Prostate gland (tissue), 2 donors: ENCODE measurements around the gene SCGB1D1. TPM values are rescaled to one million over a fixed set of nuclear protein-coding genes. Genes with fewer than 3 reads are reported as not detected.

Source experiments
- DNase-seq: peaks from one replicate; pipeline ENCODE4 v3.0.0-alpha.2; 2019; ENCODE audit warnings: low spot score
- H3K27ac ChIP-seq, 2 donors: fragments of 200-600 bp; sonication (generic); 2 replicates each; pipeline ENCODE4 v1.5.1; 2017 to 2019
- H3K27me3 ChIP-seq: fragments of 200-600 bp; sonication (generic); replicated peaks from 2 replicates; pipeline ENCODE4 v1.5.1; 2019; ENCODE audit not compliant: insufficient read depth
- H3K36me3 ChIP-seq, 2 donors: fragments of 200-600 bp; sonication (generic); 1 replicate in 1 of 2; 2 replicates in 1 of 2; pipeline versions ENCODE4 v1.5.1 to v1.8.1; 2017 to 2019
- H3K4me1 ChIP-seq: fragments of 200-600 bp; sonication (generic); replicated peaks from 2 replicates; pipeline ENCODE4 v1.5.1; 2019
- H3K4me3 ChIP-seq, 2 donors: fragments of 200-600 bp; sonication (generic); 2 replicates each; pipeline ENCODE4 v1.5.1; 2017 to 2019
- H3K9me3 ChIP-seq: fragments of 200-600 bp; sonication (generic); 2 replicates; pipeline ENCODE4 v1.5.1; 2017
- POLR2A ChIP-seq: fragments of 450-650 bp; IDR thresholded peaks from one replicate; pipeline ENCODE4 v1.6.1; 2016; ENCODE audit warnings: antibody characterized with exemption, mild to moderate bottlenecking
- POLR2AphosphoS5 ChIP-seq: sonication (generic); formaldehyde crosslinking; IDR thresholded peaks from one replicate; pipeline ENCODE4 v1.6.1; 2017; ENCODE audit warnings: antibody characterized with exemption
- WGBS: methylation state at CpG from one replicate; pipeline ENCODE4 v1.1.5; 2018; 5-methylcytosine and 5-hydroxymethylcytosine counted together
- intact Hi-C: fragments of 100-400 bp; cut with DNase I; formaldehyde crosslinking; loops from one replicate; pipeline ENCODE4 v1.14.2; 2022
- total RNA-seq, 2 donors: library from RNA; depleted of rRNA; stranded (reverse); fragments of >200 nt; gene quantifications; one replicate each; pipeline ENCODE4 v1.1.0, GENCODE V29; 2016
- TF ChIP-seq, protein P1 (sequence below), 4 experiments: fragments of 200-600 bp in 2 of 4; fragments of 450-650 bp in 2 of 4; sonication (generic) in 2 of 4; IDR thresholded peaks; 1 replicate in 3 of 4; 2 replicates in 1 of 4; pipeline ENCODE4 v1.5.1; 2016 to 2019; ENCODE audit warnings: antibody characterized with exemption in 4 of 4, mild to moderate bottlenecking in 2 of 4, moderate library complexity in 2 of 4

SCGB1D1 gene, protein sequence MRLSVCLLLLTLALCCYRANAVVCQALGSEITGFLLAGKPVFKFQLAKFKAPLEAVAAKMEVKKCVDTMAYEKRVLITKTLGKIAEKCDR
- not detected for total RNA-seq

DNA sequence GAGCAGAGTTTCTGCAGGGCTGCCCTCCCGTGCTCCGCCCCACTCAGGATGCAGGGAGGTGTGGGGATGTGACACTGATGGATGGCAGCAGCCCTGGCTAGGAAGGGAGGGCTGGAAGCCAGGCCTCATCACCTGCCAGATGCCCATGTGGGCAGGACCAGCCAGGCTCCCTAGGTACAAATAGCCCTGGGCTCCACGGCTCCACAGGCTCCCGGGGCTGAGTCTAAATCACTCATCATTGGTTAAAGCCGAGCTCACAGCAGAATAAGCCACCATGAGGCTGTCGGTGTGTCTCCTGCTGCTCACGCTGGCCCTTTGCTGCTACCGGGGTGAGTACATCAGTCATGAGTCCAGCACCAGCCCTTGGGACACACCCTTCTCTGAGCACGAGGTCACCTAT is at the start of gene SCGB1D1:
SCGB1D1 (plus strand) TSS at position 206 of the 400 bp plus-strand sequence; CDS start at position 275, 69 bp downstream.
- Histone ChIP-seq H3K4me1 (no peaks in the 10 kb centered on the region), H3K36me3 (no peaks in the 10 kb centered on the region), H3K27me3 (peaks cover 8% of the 10 kb centered on the region), H3K27ac (no peak within 1 kb of the TSS), H3K4me3 (no peak within 1 kb of the TSS), H3K9me3 (no peaks in the 10 kb centered on the region)
- intact Hi-C loops: no loop called here
- TF ChIP-seq POLR2AphosphoS5: no peak
- TF ChIP-seq, protein P1, sequence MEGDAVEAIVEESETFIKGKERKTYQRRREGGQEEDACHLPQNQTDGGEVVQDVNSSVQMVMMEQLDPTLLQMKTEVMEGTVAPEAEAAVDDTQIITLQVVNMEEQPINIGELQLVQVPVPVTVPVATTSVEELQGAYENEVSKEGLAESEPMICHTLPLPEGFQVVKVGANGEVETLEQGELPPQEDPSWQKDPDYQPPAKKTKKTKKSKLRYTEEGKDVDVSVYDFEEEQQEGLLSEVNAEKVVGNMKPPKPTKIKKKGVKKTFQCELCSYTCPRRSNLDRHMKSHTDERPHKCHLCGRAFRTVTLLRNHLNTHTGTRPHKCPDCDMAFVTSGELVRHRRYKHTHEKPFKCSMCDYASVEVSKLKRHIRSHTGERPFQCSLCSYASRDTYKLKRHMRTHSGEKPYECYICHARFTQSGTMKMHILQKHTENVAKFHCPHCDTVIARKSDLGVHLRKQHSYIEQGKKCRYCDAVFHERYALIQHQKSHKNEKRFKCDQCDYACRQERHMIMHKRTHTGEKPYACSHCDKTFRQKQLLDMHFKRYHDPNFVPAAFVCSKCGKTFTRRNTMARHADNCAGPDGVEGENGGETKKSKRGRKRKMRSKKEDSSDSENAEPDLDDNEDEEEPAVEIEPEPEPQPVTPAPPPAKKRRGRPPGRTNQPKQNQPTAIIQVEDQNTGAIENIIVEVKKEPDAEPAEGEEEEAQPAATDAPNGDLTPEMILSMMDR (IDR thresholded peaks at IDR 0.05): no peak
- no peak for TF ChIP-seq POLR2A
- DNase-seq: no peak
- WGBS: 46% methylated on average over 8 of the region's 9 CpGs

DNA sequence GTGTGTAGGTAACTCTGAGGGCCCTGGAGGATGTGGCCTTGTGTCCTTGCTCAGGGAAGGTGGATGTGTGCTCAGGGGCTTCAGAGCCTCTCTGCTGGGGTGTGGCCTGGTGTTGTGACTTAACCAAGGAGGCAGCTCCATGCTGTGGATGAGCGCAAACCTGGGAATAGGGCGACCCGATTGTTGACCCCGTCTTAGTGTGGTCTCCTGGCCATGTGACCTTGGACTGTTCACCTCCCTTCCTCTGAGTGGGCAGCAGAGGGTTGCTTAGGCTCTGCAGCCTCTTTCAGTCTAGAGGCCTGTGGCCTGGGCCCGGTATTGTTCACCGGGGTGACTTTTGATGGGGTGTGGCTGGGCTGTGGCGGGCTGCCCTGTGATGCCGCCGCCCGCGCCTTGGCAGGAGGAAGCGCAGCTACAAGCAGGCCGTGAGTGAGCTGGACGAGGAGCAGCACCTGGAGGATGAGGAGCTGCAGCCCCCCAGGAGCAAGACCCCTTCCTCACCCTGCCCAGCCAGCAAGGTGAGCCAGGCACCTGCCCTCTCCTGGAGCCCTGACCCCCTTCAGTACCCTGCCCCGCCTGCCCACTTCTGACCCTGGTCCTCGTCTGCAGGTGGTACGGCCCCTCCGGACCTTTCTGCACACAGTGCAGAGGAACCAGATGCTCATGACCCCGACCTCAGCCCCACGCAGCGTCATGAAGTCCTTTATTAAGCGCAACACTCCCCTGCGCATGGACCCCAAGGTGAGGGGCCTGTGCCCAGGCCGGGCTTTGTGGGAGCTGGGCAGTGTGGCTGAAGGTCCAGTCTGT is 49.5 kb upstream of the SCGB1D1 start:
- DNase-seq: no peak
- Histone ChIP-seq H3K4me3 (no peak overlapping the region), H3K4me1 (no peaks in the 10 kb centered on the region), H3K36me3 (no peaks in the 10 kb centered on the region), H3K27ac (no peak overlapping the region), H3K27me3 (no peaks in the 10 kb centered on the region), H3K9me3 (no peaks in the 10 kb centered on the region)
- WGBS: 94% methylated on average over 22 of the region's 24 CpGs
- TF ChIP-seq, protein P1 (IDR thresholded peaks at IDR 0.05): no peak
- TF ChIP-seq POLR2A (no peak), POLR2AphosphoS5 (no peak)
- intact Hi-C loops: no loop called here

DNA sequence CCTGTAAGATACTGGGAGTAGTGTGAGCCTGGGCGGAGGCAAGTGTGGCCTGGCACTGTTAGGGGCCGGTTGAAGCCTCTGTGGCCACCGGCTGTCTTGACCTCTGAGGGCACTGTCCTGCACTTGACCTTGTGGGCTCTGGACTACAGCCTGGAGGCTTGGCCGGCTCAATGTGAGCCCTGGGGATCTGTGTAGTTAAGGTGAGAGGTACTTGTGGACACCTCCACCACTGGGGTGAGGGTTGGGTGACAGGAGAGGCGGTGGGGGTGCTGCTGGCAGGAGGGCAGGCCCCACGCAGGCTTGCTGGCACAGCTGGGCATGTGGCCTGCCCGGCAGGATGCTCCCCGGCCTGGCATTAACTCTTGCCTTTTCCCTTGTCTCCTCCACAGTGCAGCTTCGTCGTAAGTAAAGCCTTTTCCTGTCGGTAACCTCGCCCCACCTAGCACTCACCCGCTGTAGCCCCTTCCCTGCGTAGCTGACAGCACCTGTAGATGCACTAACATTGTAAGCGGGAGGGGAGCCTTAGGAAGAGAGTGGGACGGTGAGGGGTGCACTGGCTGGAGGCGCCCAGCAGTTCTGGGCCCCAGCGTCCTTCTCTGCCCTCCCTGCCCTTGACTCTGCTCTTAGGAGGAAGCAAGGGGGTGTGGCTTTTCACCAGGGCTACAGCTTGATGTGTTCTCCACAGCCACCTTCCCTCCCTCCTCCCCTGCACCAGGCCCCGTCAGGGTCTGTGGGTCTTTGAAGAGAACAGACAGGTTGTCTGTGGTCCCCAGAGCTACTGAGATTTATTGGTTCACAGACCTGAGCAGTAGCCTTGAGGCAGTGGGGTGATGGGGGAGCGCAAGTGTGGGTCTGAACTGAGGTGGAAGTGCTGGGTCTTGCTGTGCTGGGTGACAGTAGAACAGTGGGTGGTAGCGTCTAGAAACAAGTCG is 48.6 kb upstream of the SCGB1D1 start:
- 88% methylated on average over 21 of the region's 22 CpGs for WGBS
- Histone ChIP-seq H3K27ac (no peak overlapping the region), H3K36me3 (no peaks in the 10 kb centered on the region), H3K4me3 (no peak overlapping the region), H3K9me3 (no peaks in the 10 kb centered on the region), H3K27me3 (no peaks in the 10 kb centered on the region), H3K4me1 (no peaks in the 10 kb centered on the region)
- intact Hi-C loops: no loop called here
- TF ChIP-seq POLR2A (no peak), POLR2AphosphoS5 (no peak)
- TF ChIP-seq, protein P1 (IDR thresholded peaks at IDR 0.05): no peak
- no peak for DNase-seq

DNA sequence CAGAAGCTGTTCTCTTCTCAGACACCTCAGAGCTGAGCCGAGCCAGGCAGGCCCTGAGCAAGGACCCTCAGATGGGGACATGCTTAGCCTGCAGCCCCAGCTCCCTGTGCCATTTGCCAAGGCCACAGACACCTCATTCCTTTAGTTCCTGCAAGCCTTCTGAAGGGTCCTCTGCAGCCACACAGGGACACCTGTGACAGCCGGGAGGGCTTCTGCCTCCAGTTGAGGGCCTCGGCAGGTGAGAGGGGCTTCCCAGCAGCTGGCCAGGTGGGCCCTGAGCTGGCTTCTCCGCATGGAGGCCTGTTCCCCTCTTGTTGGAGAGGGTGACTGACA is 48.0 kb upstream of the SCGB1D1 start:
- whole genome bisulfite sequencing: 93% methylated on average over 4 of the region's 4 CpGs
- DNase-seq: no peak
- no peaks in the 10 kb centered on the region for H3K9me3 ChIP-seq
- no peaks in the 10 kb centered on the region for H3K4me1 ChIP-seq
- no peaks in the 10 kb centered on the region for H3K27me3 ChIP-seq
- intact Hi-C loops: no loop called here
- TF ChIP-seq, protein P1 (IDR thresholded peaks at IDR 0.05): no peak
- TF ChIP-seq POLR2AphosphoS5 (no peak), POLR2A (no peak)
- H3K4me3 ChIP-seq: no peak overlapping the region
- no peak overlapping the region for H3K27ac ChIP-seq
- peaks cover 0 to 5% of the 10 kb centered on the region in 2 donors for H3K36me3 ChIP-seq
